GM19452 (cell line): Measurements from ENCODE around the gene KLF1.

Experiments used
- ATAC-seq: cut with Tn5 transposase; IDR thresholded peaks from one replicate; pipeline ENCODE4 v1.9.1; 2021; ENCODE audit not compliant: unreplicated experiment

Gene KLF1

GRCh38 chr19:12838886-12839756 is 47.9 kb downstream of the KLF1 start:
- ATAC-seq, result no peak

GRCh38 chr19:12838182-12838885 is 48.7 kb downstream of the KLF1 start, which contains the start of gene MAST1:
MAST1 (plus strand) TSS chr19:12838515; CDS start chr19:12838573, 58 bp downstream.
- no peak for ATAC-seq

- ATAC-seq, result no peak
These were observed 49.8 kb downstream of the KLF1 start for GRCh38 chr19:12837225-12837624.

- no peak for ATAC-seq
These were observed 50.5 kb downstream of the KLF1 start for GRCh38 chr19:12836529-12836863.

GRCh38 chr19:12834976-12835757 is 51.8 kb downstream of the KLF1 start:
- no peak for ATAC-seq

- no peak for ATAC-seq
These were observed 52.4 kb downstream of the KLF1 start, which contains the start of gene RTBDN for GRCh38 chr19:12834566-12834943. RTBDN (minus strand) TSS chr19:12834579; CDS start chr19:12829979, 4,600 bp downstream.
